ENCODE measurements around the gene WNK1. TPM values are rescaled to one million over a fixed set of nuclear protein-coding genes. Genes with fewer than 3 reads are reported as not detected.

WNK1 gene
- total and polyA plus RNA-seq, 2 of the 8 experiments (the other 6 are each of a cell fraction or from before 2014, with no cell fraction given) = 88.2 to 157 TPM

GRCh38 chr12:851913-852312, 99.5 kb downstream of the WNK1 start:
- Histone ChIP-seq H4K91ac (replicated peaks; ENCODE audit: insufficient read length, low read length) (no peak overlapping the region), H2BK5ac (ENCODE audit: low read depth, low read length) (no peak overlapping the region), H3K79me1 (ENCODE audit: low read depth, low read length) (no peaks in the 10 kb centered on the region), H3K27me3 (replicated peaks in 1 of 4; ENCODE audit: control insufficient read depth in 3 of 4, extremely low read depth in 1 of 4, insufficient read depth in 3 of 4, low read length in 3 of 4) (peaks cover 0 to 1% (median 0%) of the 10 kb centered on the region in 4 experiments; a peak in 1 of 7 replicates), H3K18ac (ENCODE audit: extremely low read depth, low read length) (no peak overlapping the region), H3K56ac (replicated peaks; ENCODE audit: insufficient read length, low read depth, low read length) (no peak overlapping the region), H2AK5ac (ENCODE audit: low read depth, low read length) (no peak overlapping the region), H3K27ac (ENCODE audit: low read depth, low read length) (no peak overlapping the region), H3K23me2 (ENCODE audit: low read depth, low read length) (no peaks in the 10 kb centered on the region), H2BK12ac (ENCODE audit: low read depth, low read length) (no peak overlapping the region), H2BK15ac (ENCODE audit: low read length) (no peak overlapping the region), H4K8ac (ENCODE audit: extremely low read depth, insufficient read depth, low read length) (no peak overlapping the region), H3K4me2 (ENCODE audit: insufficient read depth in 1 of 2, low read depth in 2 of 2, low read length in 2 of 2) (no peak overlapping the region), H2AFZ (ENCODE audit: low read length) (no peak overlapping the region), H4K5ac (ENCODE audit: insufficient read length, low read depth, low read length) (no peak overlapping the region), H2BK120ac (replicated peaks; ENCODE audit: low read depth, low read length) (no peak overlapping the region), H3K4ac (replicated peaks; ENCODE audit: insufficient read length, low read depth, low read length) (no peak overlapping the region), H3K9ac (replicated peaks in 1 of 4; ENCODE audit: extremely low read depth in 1 of 4, low read depth in 3 of 4, low read length in 3 of 4) (no peak overlapping the region), H4K20me1 (replicated peaks in 1 of 2; ENCODE audit: control insufficient read depth in 1 of 2, insufficient read depth in 2 of 2, low read length in 2 of 2) (no peaks in the 10 kb centered on the region), H3K23ac (ENCODE audit: insufficient read length) (no peak overlapping the region), H2BK20ac (ENCODE audit: low read length) (no peak overlapping the region), H3K9me3 (ENCODE audit: insufficient read depth in 2 of 2, low read depth in 1 of 2, low read length in 1 of 2) (no peaks in the 10 kb centered on the region), H3K36me3 (ENCODE audit: control insufficient read depth in 2 of 4, insufficient read depth in 4 of 4, low read length in 3 of 4) (peaks cover 0 to 2% (median 0%) of the 10 kb centered on the region in 4 experiments; a peak in 2 of 8 replicates), H3K4me3 (ENCODE audit: extremely low read depth in 1 of 4, insufficient read depth in 2 of 4, low read depth in 3 of 4, low read length in 4 of 4) (no peak overlapping the region), H3K14ac (ENCODE audit: insufficient read length) (no peak overlapping the region), H3K4me1 (replicated peaks in 1 of 4; ENCODE audit: control insufficient read depth in 3 of 4, insufficient read depth in 4 of 4, low read length in 3 of 4) (no peaks in the 10 kb centered on the region), H3K79me2 (ENCODE audit: control insufficient read depth in 1 of 2, insufficient read depth in 2 of 2, low read length in 2 of 2) (peaks cover 0 to 24% of the 10 kb centered on the region in 2 experiments; a peak in 2 of 4 replicates)
- CTCF ChIA-PET (ENCODE audit: partially characterized antibody) = interaction anchor here (1.2 kb wide), 1 partner anchor 305 kb away, joined by 5 read pairs; no protein-coding TSS in a partner anchor
- FAIRE-seq = no peak
- no peak for DNase-seq (ENCODE audit: low read depth in 1 of 2, low spot score in 2 of 2)
- POLR2A ChIA-PET (ENCODE audit: partially characterized antibody) = no interaction called here
- 94% methylated on average over 3 of the region's 3 CpGs; no CpG with 5 or more reads in 1 of the 2 experiments for WGBS, 2 experiments (ENCODE audit: extremely low coverage in 1 of 2, insufficient coverage in 1 of 2, insufficient read length in 1 of 2, insufficient replicate concordance in 2 of 2, low coverage in 1 of 2, low lambda C conversion rate in 2 of 2, missing lambda C conversion rate in 1 of 2)
- TF ChIP-seq ASH2L (IDR thresholded peaks at IDR 0.05; ENCODE audit: low read length) (no peak), POLR2AphosphoS5 (IDR thresholded peaks at IDR 0.05; ENCODE audit: low read depth, low read length) (no peak), MAX (IDR thresholded peaks at IDR 0.05) (no peak), NANOG (IDR thresholded peaks at IDR 0.05; ENCODE audit: insufficient read depth, low read depth, low read length, poor library complexity, severe bottlenecking) (no peak), ATF2 (IDR thresholded peaks at IDR 0.05; ENCODE audit: low read length) (no peak), JUND (IDR thresholded peaks at IDR 0.05; ENCODE audit: low read length) (no peak), CHD2 (IDR thresholded peaks at IDR 0.05; ENCODE audit: low read length) (no peak), CTCF (IDR thresholded peaks at IDR 0.05; ENCODE audit: control extremely low read depth in 1 of 3, insufficient read depth in 1 of 3, low read depth in 1 of 3, low read length in 3 of 3) (no peak), NRF1 (IDR thresholded peaks at IDR 0.05; ENCODE audit: low read depth, low read length) (no peak), YY1 (IDR thresholded peaks at IDR 0.05; ENCODE audit: low read depth, low read length) (no peak)

Measured in H1 (cell line).